SK-N-SH treated with all-trans-retinoic acid at 6 μM for 48 hours (cell line): ENCODE measurements around the gene PHYKPL.
A peak's percentile ranks its signal among the peaks of the same experiment; 100 is the strongest.

Experiments used
- ATAC-seq: fragments of 200-7000 bp; cut with Tn5 transposase; 3 replicates; pipeline ENCODE4 v1.9.1; 2020; ENCODE audit warnings: mild to moderate bottlenecking, moderate library complexity
- ARNTL ChIP-seq: fragments of 450-650 bp; formaldehyde crosslinking; IDR thresholded peaks from 2 replicates; pipeline ENCODE4 v1.5.0; 2020; ENCODE audit warnings: low read depth, mild to moderate bottlenecking, moderate library complexity, borderline replicate concordance
- BACH2 ChIP-seq: fragments of 250-450 bp; sonication (Bioruptor Pico); IDR thresholded peaks from 2 replicates; pipeline ENCODE4 v1.9.0; 2021; ENCODE audit warnings: mild to moderate bottlenecking, borderline replicate concordance
- CREB5 ChIP-seq: fragments of 250-450 bp; sonication (Bioruptor Pico); IDR thresholded peaks from 2 replicates; pipeline ENCODE4 v1.5.1; 2020; ENCODE audit warnings: low read depth, mild to moderate bottlenecking, moderate library complexity
- CSDC2 ChIP-seq: fragments of 250-450 bp; sonication (Bioruptor Pico); IDR thresholded peaks from 2 replicates; pipeline ENCODE4 v1.5.0; 2020; ENCODE audit warnings: mild to moderate bottlenecking, moderate library complexity
- ESRRG ChIP-seq: fragments of 250-450 bp; sonication (Bioruptor Pico); IDR thresholded peaks from 2 replicates; pipeline ENCODE4 v1.6.1; 2021; ENCODE audit warnings: mild to moderate bottlenecking
- GLIS3 ChIP-seq: fragments of 250-450 bp; sonication (Bioruptor Pico); IDR thresholded peaks from 2 replicates; pipeline ENCODE4 v1.5.0; 2020; ENCODE audit warnings: mild to moderate bottlenecking, moderate library complexity
- ISL1 ChIP-seq: fragments of 250-450 bp; sonication (Bioruptor Pico); IDR thresholded peaks from 2 replicates; pipeline ENCODE4 v2.1.2; 2022; ENCODE audit warnings: mild to moderate bottlenecking, moderate library complexity
- OSR1 ChIP-seq: fragments of 250-450 bp; sonication (Bioruptor Pico); IDR thresholded peaks from 2 replicates; pipeline ENCODE4 v1.8.0; 2022; ENCODE audit warnings: moderate library complexity, mild to moderate bottlenecking, inconsistent platforms
- POU6F1 ChIP-seq: fragments of 250-450 bp; sonication (Bioruptor Pico); IDR thresholded peaks from 2 replicates; pipeline ENCODE4 v1.8.0; 2021; ENCODE audit warnings: low read depth, mild to moderate bottlenecking, moderate library complexity, borderline replicate concordance
- RARB ChIP-seq: fragments of 250-450 bp; sonication (Bioruptor Pico); IDR thresholded peaks from 2 replicates; pipeline ENCODE4 v1.8.0; 2021; ENCODE audit warnings: mild to moderate bottlenecking, moderate library complexity
- TCF4 ChIP-seq: fragments of 250-450 bp; sonication (Bioruptor Pico); IDR thresholded peaks from 2 replicates; pipeline ENCODE4 v1.8.0; 2021; ENCODE audit warnings: mild to moderate bottlenecking, moderate library complexity, borderline replicate concordance
- TOX ChIP-seq: fragments of 250-450 bp; sonication (Bioruptor Pico); IDR thresholded peaks from 2 replicates; pipeline ENCODE4 v1.8.0; 2021; ENCODE audit warnings: mild to moderate bottlenecking, moderate library complexity, borderline replicate concordance
- TSHZ2 ChIP-seq: fragments of 250-450 bp; sonication (Bioruptor Pico); IDR thresholded peaks from 2 replicates; pipeline ENCODE4 v1.5.0; 2020; ENCODE audit warnings: mild to moderate bottlenecking, moderate library complexity
- ZC3H10 ChIP-seq: fragments of 250-450 bp; sonication (Bioruptor Pico); IDR thresholded peaks from 2 replicates; pipeline ENCODE4 v1.5.1; 2021; ENCODE audit warnings: mild to moderate bottlenecking, moderate library complexity
- ZFP30 ChIP-seq: fragments of 450-650 bp; formaldehyde crosslinking; IDR thresholded peaks from 2 replicates; pipeline ENCODE4 v1.5.0; 2022; ENCODE audit warnings: mild to moderate bottlenecking, moderate library complexity
- ZNF565 ChIP-seq: fragments of 450-650 bp; formaldehyde crosslinking; conservative IDR thresholded peaks from 2 replicates; pipeline ENCODE4 v1.5.0; 2020; ENCODE audit warnings: low read depth, mild to moderate bottlenecking, moderate library complexity
- ZNF70 ChIP-seq: fragments of 450-650 bp; formaldehyde crosslinking; IDR thresholded peaks from 2 replicates; pipeline ENCODE4 v1.5.0; 2020; ENCODE audit warnings: mild to moderate bottlenecking, moderate library complexity
- ZNF8 ChIP-seq: fragments of 450-650 bp; formaldehyde crosslinking; IDR thresholded peaks from 2 replicates; pipeline ENCODE4 v1.5.0; 2020; ENCODE audit warnings: mild to moderate bottlenecking, moderate library complexity

Gene PHYKPL

GRCh38 chr5:178234121-178234749 is 1.6 kb upstream of the PHYKPL start (continued):
- TF ChIP-seq ARNTL (CRISPR knock-in tag): no peak
- no peak for TF ChIP-seq OSR1 (CRISPR knock-in tag)
- no peak for TF ChIP-seq BACH2
- TF ChIP-seq ZC3H10 (CRISPR knock-in tag): no peak
- TF ChIP-seq CREB5 (CRISPR knock-in tag): no peak
- no peak for TF ChIP-seq TCF4
- no peak for TF ChIP-seq TOX (CRISPR knock-in tag)
- TF ChIP-seq, all 23 proteins: peak for 0

- ATAC-seq: no peak
- TF ChIP-seq GLIS3 (CRISPR knock-in tag): no peak
- no peak for TF ChIP-seq ZNF565 (CRISPR knock-in tag)
- TF ChIP-seq ARNTL (CRISPR knock-in tag): no peak
- no peak for TF ChIP-seq ZFP30 (CRISPR knock-in tag)
- TF ChIP-seq TSHZ2 (CRISPR knock-in tag): no peak
- TF ChIP-seq TOX (CRISPR knock-in tag): no peak
- no peak for TF ChIP-seq CSDC2 (CRISPR knock-in tag)
- no peak for TF ChIP-seq POU6F1 (CRISPR knock-in tag)
- no peak for TF ChIP-seq RARB
- TF ChIP-seq CREB5 (CRISPR knock-in tag): no peak
- TF ChIP-seq TCF4: no peak
- no peak for TF ChIP-seq BACH2
- TF ChIP-seq ISL1 (CRISPR knock-in tag): no peak
- no peak for TF ChIP-seq ZNF70 (CRISPR knock-in tag)
- TF ChIP-seq OSR1 (CRISPR knock-in tag): no peak
- no peak for TF ChIP-seq ESRRG (CRISPR knock-in tag)
- TF ChIP-seq ZC3H10 (CRISPR knock-in tag): no peak
- no peak for TF ChIP-seq ZNF8 (CRISPR knock-in tag)
These were observed 373 bp upstream of the PHYKPL start for GRCh38 chr5:178232920-178233429.

- ATAC-seq: peak; percentile 5
- TF ChIP-seq TSHZ2 (CRISPR knock-in tag): no peak
- TF ChIP-seq, all 23 proteins: peak for 0
These were observed 971 bp downstream of the PHYKPL start for GRCh38 chr5:178231539-178232123.
